ENCODE results near the gene CEP72. TPM values are rescaled to one million over a fixed set of nuclear protein-coding genes. Genes with fewer than 3 reads are reported as not detected.

The CEP72 gene
- total and polyA plus RNA-seq, 2 experiments from 2014 or later = 3.2 to 4.2 TPM

- 95% methylated on average over 4 of the region's 4 CpGs for WGBS (ENCODE audit: low lambda C conversion rate, missing lambda C conversion rate)
- Histone ChIP-seq H3K9me3 (ENCODE audit: low read depth) (no peaks in the 10 kb centered on the region), H3K9me2 (replicated peaks; ENCODE audit: insufficient read depth) (no peaks in the 10 kb centered on the region), H4K20me1 (ENCODE audit: insufficient read depth, poor library complexity, severe bottlenecking) (no peaks in the 10 kb centered on the region), H3K4me1 (ENCODE audit: insufficient read depth) (no peaks in the 10 kb centered on the region), H3K36me3 (replicated peaks; ENCODE audit: insufficient read depth, low read depth) (no peaks in the 10 kb centered on the region), H3K4me2 (no peak overlapping the region), H3K27ac (no peak overlapping the region), H3K27me3 (no peaks in the 10 kb centered on the region), H3K79me2 (no peaks in the 10 kb centered on the region), H3K4me3 (no peak overlapping the region), H2AFZ (no peak overlapping the region)
- DNase-seq (ENCODE audit: low spot score) = no peak
- TF ChIP-seq EZH2phosphoT487 (IDR thresholded peaks at IDR 0.05; ENCODE audit: low read depth, severe bottlenecking, unreplicated experiment) (no peak), EZH2 (IDR thresholded peaks at IDR 0.05; ENCODE audit: borderline replicate concordance) (no peak), CTCF (IDR thresholded peaks at IDR 0.05; ENCODE audit: poor library complexity) (no peak)
Observed at GRCh38 chr5:647311-647710, 35.2 kb downstream of the CEP72 start.

GRCh38 chr5:647727-648126, 35.6 kb downstream of the CEP72 start:
- H3K27ac ChIP-seq = no peak overlapping the region
- no peaks in the 10 kb centered on the region for H3K36me3 ChIP-seq (replicated peaks; ENCODE audit: insufficient read depth, low read depth)

GRCh38 chr5:651296-652022, 39.3 kb downstream of the CEP72 start:
- Histone ChIP-seq H2AFZ (no peak overlapping the region), H3K4me3 (no peak overlapping the region), H4K20me1 (ENCODE audit: insufficient read depth, poor library complexity, severe bottlenecking) (no peaks in the 10 kb centered on the region), H3K9me2 (replicated peaks; ENCODE audit: insufficient read depth) (no peaks in the 10 kb centered on the region), H3K27ac (no peak overlapping the region), H3K36me3 (replicated peaks; ENCODE audit: insufficient read depth, low read depth) (no peaks in the 10 kb centered on the region), H3K27me3 (no peaks in the 10 kb centered on the region), H3K9me3 (ENCODE audit: low read depth) (no peaks in the 10 kb centered on the region), H3K4me1 (ENCODE audit: insufficient read depth) (no peaks in the 10 kb centered on the region), H3K79me2 (no peaks in the 10 kb centered on the region), H3K4me2 (no peak overlapping the region)
- DNase-seq (ENCODE audit: low spot score) = no peak
- TF ChIP-seq EZH2 (IDR thresholded peaks at IDR 0.05; ENCODE audit: borderline replicate concordance) (no peak), CTCF (IDR thresholded peaks at IDR 0.05; ENCODE audit: poor library complexity) (no peak), EZH2phosphoT487 (IDR thresholded peaks at IDR 0.05; ENCODE audit: low read depth, severe bottlenecking, unreplicated experiment) (no peak)
- 98% methylated on average over 12 of the region's 16 CpGs for WGBS (ENCODE audit: low lambda C conversion rate, missing lambda C conversion rate)

More at GRCh38 chr5:647727-648126, 35.6 kb downstream of the CEP72 start:
- no peak overlapping the region for H3K4me3 ChIP-seq
- TF ChIP-seq CTCF (IDR thresholded peaks at IDR 0.05; ENCODE audit: poor library complexity) (no peak), EZH2 (IDR thresholded peaks at IDR 0.05; ENCODE audit: borderline replicate concordance) (no peak), EZH2phosphoT487 (IDR thresholded peaks at IDR 0.05; ENCODE audit: low read depth, severe bottlenecking, unreplicated experiment) (no peak)
- H3K27me3 ChIP-seq = no peaks in the 10 kb centered on the region
- no peaks in the 10 kb centered on the region for H3K9me3 ChIP-seq (ENCODE audit: low read depth)
- H3K4me2 ChIP-seq = no peak overlapping the region
- H2AFZ ChIP-seq = no peak overlapping the region
- H3K9me2 ChIP-seq (replicated peaks; ENCODE audit: insufficient read depth) = no peaks in the 10 kb centered on the region
- H3K4me1 ChIP-seq (ENCODE audit: insufficient read depth) = no peaks in the 10 kb centered on the region
- no peaks in the 10 kb centered on the region for H3K79me2 ChIP-seq
- no peaks in the 10 kb centered on the region for H4K20me1 ChIP-seq (ENCODE audit: insufficient read depth, poor library complexity, severe bottlenecking)
- WGBS (ENCODE audit: low lambda C conversion rate, missing lambda C conversion rate) = 99% methylated on average over 9 of the region's 9 CpGs
- no peak for DNase-seq (ENCODE audit: low spot score)

All from hepatocyte (in vitro differentiated cells).